HG03565 (cell line): ENCODE data around the gene MYADML2.
"Not testable (repeated sequence)": the region's sequence is repeated elsewhere in the genome, so short reads cannot be mapped to it uniquely, and the experiment has no call there.

Experiments
- ATAC-seq: cut with Tn5 transposase; IDR thresholded peaks from one replicate; pipeline ENCODE4 v1.9.1; 2021; ENCODE audit warnings: mild to moderate bottlenecking, moderate library complexity; ENCODE audit not compliant: unreplicated experiment

Gene MYADML2

GRCh38 chr17:81926451-81927151, 20.4 kb downstream of the MYADML2 start:
- ATAC-seq: peak; percentile 20

- ATAC-seq: no peak
Observed at GRCh38 chr17:81925860-81926450, 21.1 kb downstream of the MYADML2 start.

- ATAC-seq: no peak
Observed at GRCh38 chr17:81924557-81925532, 22.2 kb downstream of the MYADML2 start.

GRCh38 chr17:81923302-81924260, 23.5 kb downstream of the MYADML2 start:
- ATAC-seq: no peak

GRCh38 chr17:81922566-81923301, 24.3 kb downstream of the MYADML2 start:
- ATAC-seq: no peak

- no peak for ATAC-seq
Observed at GRCh38 chr17:81921996-81922565, 25.0 kb downstream of the MYADML2 start.

- ATAC-seq: no peak
Observed at GRCh38 chr17:81921537-81921862, 25.5 kb downstream of the MYADML2 start.

- no peak for ATAC-seq
Observed at GRCh38 chr17:81920612-81921536, 26.2 kb downstream of the MYADML2 start.

- no peak for ATAC-seq
Observed at GRCh38 chr17:81918832-81919545, 28.0 kb downstream of the MYADML2 start.

- not testable (repeated sequence) for ATAC-seq
Observed at GRCh38 chr17:81918333-81918669, 28.7 kb downstream of the MYADML2 start.

- ATAC-seq: peak; percentile 63
Observed at GRCh38 chr17:81917565-81918332, 29.3 kb downstream of the MYADML2 start, which contains the start of gene SIRT7. SIRT7 (minus strand) TSS chr17:81918176; CDS start chr17:81918131, 45 bp downstream.

- ATAC-seq: no peak
Observed at GRCh38 chr17:81916234-81917001, 30.6 kb downstream of the MYADML2 start.

GRCh38 chr17:81915331-81915730, 31.7 kb downstream of the MYADML2 start:
- no peak for ATAC-seq

- no peak for ATAC-seq
Observed at GRCh38 chr17:81914103-81914850, 32.8 kb downstream of the MYADML2 start.

- no peak for ATAC-seq
Observed at GRCh38 chr17:81913394-81914102, 33.5 kb downstream of the MYADML2 start.
